Lower leg skin (tissue), 3 donors: ENCODE data around the gene GAL.

Source experiments
- CTCF ChIP-seq, 3 donors: fragments of 450-650 bp; IDR thresholded peaks; one replicate each; pipeline ENCODE4 v1.5.1; 2016; ENCODE audit warnings: antibody characterized with exemption in 3 of 3, mild to moderate bottlenecking in 3 of 3, moderate library complexity in 2 of 3
- POLR2A ChIP-seq, 2 donors: fragments of 450-650 bp; IDR thresholded peaks; one replicate each; pipeline ENCODE4 v1.6.1; 2016 to 2017; ENCODE audit warnings: antibody characterized with exemption in 2 of 2, mild to moderate bottlenecking in 1 of 2, moderate library complexity in 1 of 2

GRCh38 chr11:68683121-68683520, 1.2 kb upstream of the GAL start:
- TF ChIP-seq CTCF (IDR thresholded peaks at IDR 0.05) (no peak), POLR2A (IDR thresholded peaks at IDR 0.05) (no peak)
